H1 (cell line): ENCODE measurements around the gene AMH. TPM values are rescaled to one million over a fixed set of nuclear protein-coding genes. Genes with fewer than 3 reads are reported as not detected.

Experiments
- GTF2F1 ChIP-seq: IDR thresholded peaks from 2 replicates; pipeline ENCODE4 v1.6.1; 2012; ENCODE audit warnings: low read depth, low read length, improper control_type of control experiment, borderline replicate concordance
- JUND ChIP-seq: IDR thresholded peaks from 2 replicates; pipeline ENCODE4 v1.6.1; 2011; ENCODE audit warnings: mild to moderate bottlenecking, improper control_type of control experiment, low read length
- SIN3A ChIP-seq, 2 experiments: IDR thresholded peaks in 1 of 2; conservative IDR thresholded peaks in 1 of 2; 2 replicates each; pipeline ENCODE4 v1.6.1; 2011 to 2012; ENCODE audit warnings: low read length in 2 of 2, improper control_type of control experiment in 1 of 2, low read depth in 1 of 2, mild to moderate bottlenecking in 1 of 2
- polyA plus RNA-seq, 7 experiments: library from polyadenylated mRNA; depleted of rRNA in 3 of 7; stranded (reverse) in 5 of 7; unstranded in 2 of 7; fragments of >200 nt in 5 of 7; fragments of 200-250 nt in 2 of 7; gene quantifications; 1 replicate in 5 of 7; 2 replicates in 1 of 7; 4 replicates in 1 of 7; pipeline versions ENCODE4 v1.2.1 to v1.2.3, GENCODE V29; 2011 to 2013; ENCODE audit warnings: missing spikeins in 2 of 7, mixed read lengths in 2 of 7
- total RNA-seq: library from RNA; stranded (reverse); fragmentation: NEBNext Ultra II Directional; extraction: Animal tissue kit (Norgen Biotek cat#: 25700); gene quantifications from 2 replicates; pipeline ENCODE4 v1.2.1, GENCODE V29; 2021

AMH gene
- total and polyA plus RNA-seq, 2 of the 8 experiments (the other 6 are each of a cell fraction or from before 2014, with no cell fraction given), result 10.5 to 15.4 TPM

DNA sequence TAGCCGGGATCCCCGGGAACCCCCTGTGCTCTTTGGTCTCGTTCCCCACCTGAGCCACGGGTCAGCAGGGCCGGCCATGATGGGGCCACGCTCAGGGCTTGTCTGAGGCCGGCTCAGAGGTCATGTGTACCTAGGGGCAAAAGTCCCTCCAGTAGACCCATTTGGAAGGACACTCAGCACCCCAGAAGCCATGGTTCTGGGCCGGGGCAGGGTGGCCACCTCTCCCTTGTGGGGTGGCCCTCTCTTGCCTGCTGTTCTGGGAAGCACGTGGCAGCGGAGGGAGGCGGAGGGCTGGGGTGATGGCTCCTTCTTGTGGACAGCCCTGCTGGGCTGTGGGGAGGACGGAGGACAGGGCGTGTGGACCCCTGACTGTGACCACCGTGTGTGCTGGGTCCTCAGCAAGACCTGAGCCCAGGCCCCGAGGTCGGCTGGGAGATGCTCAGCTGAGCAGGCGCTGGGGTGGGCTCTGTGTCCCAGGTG is 39.3 kb downstream of the AMH start (continued):
- TF ChIP-seq SIN3A (conservative IDR thresholded peaks at IDR 0.05 in 1 of 2, IDR thresholded peaks at IDR 0.05 in 1 of 2; ENCODE audit: low read depth in 1 of 2, low read length in 2 of 2), result no peak
- TF ChIP-seq GTF2F1, result no peak
- TF ChIP-seq JUND, result no peak
- TF ChIP-seq, all 59 proteins: peak for 0
